ENCODE data around the gene TP53TG5. TPM values are rescaled to one million over a fixed set of nuclear protein-coding genes. Genes with fewer than 3 reads are reported as not detected.

The TP53TG5 gene
- total RNA-seq, 2 experiments from 2014 or later, result not detected

DNA sequence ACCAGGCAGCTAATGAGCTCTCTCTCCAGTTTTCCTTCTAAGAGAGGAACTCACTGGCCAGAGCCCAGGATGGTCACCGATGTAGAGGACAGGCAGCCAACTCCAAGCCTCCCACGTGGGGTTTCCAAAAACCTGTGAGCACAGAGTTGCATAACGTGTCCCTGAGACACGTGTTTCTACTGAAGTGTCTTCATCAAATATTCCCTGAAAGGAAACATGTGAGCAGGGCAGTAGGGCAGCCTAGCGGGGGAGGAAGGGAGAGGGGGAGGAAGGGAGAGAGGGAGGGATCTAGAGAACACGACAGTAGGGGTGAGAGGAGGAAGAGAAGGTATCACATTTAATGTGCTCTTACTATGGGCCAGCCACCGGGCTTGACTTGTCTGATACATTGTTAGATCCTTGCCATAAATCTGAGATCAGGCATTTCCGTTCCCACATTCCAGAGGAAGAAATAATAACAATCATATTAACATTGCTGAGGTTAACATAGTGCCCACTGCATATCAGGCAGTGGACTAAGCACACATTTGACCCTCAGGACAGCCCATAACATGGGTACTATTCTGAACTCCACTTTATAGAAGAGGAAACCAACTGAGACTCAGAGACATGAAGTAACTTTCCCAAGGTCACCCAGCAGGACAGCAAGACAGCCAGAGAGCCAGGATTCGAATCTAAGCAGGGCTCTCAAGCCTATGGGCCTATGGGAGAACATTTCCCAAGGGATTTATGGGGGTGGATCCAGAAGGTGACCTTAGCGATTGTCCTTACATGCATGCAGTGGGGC, 19.6 kb downstream of the TP53TG5 start:
- H3K4me2 ChIP-seq (ENCODE audit: low read length), result no peak overlapping the region
- POLR2A ChIA-PET, result interaction anchor here (1.8 kb wide), 1 partner anchor 11 kb away, joined by 4 read pairs; no protein-coding TSS in a partner anchor
- intact Hi-C loops (cut with micrococcal nuclease; ENCODE audit: unreplicated experiment), result no loop called here
- no peaks in the 10 kb centered on the region for H3K9me3 ChIP-seq (ENCODE audit: low read length)
- no peak overlapping the region for H3K27ac ChIP-seq (ENCODE audit: low read depth, low read length, poor library complexity, severe bottlenecking)
- H3K9me2 ChIP-seq (ENCODE audit: insufficient read depth, low read length), result no peaks in the 10 kb centered on the region
- TF ChIP-seq EZH2phosphoT487 (IDR thresholded peaks at IDR 0.05; ENCODE audit: borderline replicate concordance, low read depth, low read length), result no peak
- TF ChIP-seq, protein P1, sequence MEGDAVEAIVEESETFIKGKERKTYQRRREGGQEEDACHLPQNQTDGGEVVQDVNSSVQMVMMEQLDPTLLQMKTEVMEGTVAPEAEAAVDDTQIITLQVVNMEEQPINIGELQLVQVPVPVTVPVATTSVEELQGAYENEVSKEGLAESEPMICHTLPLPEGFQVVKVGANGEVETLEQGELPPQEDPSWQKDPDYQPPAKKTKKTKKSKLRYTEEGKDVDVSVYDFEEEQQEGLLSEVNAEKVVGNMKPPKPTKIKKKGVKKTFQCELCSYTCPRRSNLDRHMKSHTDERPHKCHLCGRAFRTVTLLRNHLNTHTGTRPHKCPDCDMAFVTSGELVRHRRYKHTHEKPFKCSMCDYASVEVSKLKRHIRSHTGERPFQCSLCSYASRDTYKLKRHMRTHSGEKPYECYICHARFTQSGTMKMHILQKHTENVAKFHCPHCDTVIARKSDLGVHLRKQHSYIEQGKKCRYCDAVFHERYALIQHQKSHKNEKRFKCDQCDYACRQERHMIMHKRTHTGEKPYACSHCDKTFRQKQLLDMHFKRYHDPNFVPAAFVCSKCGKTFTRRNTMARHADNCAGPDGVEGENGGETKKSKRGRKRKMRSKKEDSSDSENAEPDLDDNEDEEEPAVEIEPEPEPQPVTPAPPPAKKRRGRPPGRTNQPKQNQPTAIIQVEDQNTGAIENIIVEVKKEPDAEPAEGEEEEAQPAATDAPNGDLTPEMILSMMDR (conservative IDR thresholded peaks at IDR 0.05; ENCODE audit: low read length), result no peak
- H3K79me2 ChIP-seq (ENCODE audit: insufficient read depth, low read depth, low read length), result peaks cover under 1% of the 10 kb centered on the region; the same call in 1 of the 2 replicates
- no peak for DNase-seq (ENCODE audit: low spot score)
- no peaks in the 10 kb centered on the region for H3K36me3 ChIP-seq (ENCODE audit: insufficient read depth, low read length)
- CTCF ChIA-PET (ENCODE audit: unreplicated experiment), result no interaction called here
- H3K4me1 ChIP-seq (ENCODE audit: insufficient read depth, low read length, poor library complexity, severe bottlenecking), result no peaks in the 10 kb centered on the region
- no TSS peak for BruUV-seq (replicated peaks)
- H3K4me3 ChIP-seq (ENCODE audit: low read depth, low read length, poor library complexity, severe bottlenecking), result no peak overlapping the region
- H2AFZ ChIP-seq (ENCODE audit: low read length), result no peak overlapping the region
- H4K20me1 ChIP-seq (ENCODE audit: insufficient read depth, low read length), result no peaks in the 10 kb centered on the region

DNA sequence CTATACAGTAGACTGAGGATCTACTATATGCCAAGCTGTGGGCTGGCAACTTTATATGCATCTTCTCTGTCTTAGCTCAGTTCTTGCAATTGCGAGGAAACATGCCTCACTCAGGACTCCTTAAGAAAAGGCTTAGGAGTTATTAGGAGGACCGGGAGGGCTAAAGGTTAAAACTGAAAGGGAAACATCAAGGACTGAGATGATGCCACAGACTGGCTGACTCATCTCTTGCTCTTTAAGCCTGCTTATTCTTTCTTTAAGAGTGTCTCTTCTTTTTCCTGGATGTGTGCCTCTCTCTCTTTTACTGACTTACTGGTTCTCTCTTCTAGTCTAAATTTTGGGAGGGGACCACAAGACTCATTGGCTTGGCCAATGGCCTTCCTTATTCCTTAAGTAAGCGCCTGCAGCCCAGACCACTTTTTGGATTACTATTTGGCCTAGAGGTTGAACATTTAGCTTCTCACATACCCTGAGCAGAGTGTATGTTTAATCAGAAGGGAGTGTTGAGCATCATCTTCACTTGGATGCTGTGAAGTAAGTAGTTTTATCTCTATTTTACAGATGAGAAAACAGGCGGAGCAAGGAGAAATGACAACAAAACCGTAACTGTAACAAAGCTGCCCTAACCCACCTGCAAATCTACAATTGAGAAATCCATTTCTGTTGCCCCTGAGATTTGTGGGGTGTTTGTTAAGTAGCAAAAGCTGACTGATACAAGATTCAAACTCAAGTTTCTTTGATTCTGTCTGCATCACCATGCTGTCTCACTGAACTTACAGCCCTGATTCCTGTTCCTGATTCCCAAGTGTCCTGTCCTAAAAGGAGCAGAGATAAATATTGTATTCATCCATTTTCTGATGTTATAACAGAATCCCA, 22.7 kb downstream of the TP53TG5 start:
- Histone ChIP-seq H3K27ac (ENCODE audit: low read depth, low read length, poor library complexity, severe bottlenecking) (no peak overlapping the region), H2AFZ (ENCODE audit: low read length) (no peak overlapping the region), H3K4me1 (ENCODE audit: insufficient read depth, low read length, poor library complexity, severe bottlenecking) (no peaks in the 10 kb centered on the region), H3K4me3 (ENCODE audit: low read depth, low read length, poor library complexity, severe bottlenecking) (no peak overlapping the region), H4K20me1 (ENCODE audit: insufficient read depth, low read length) (no peaks in the 10 kb centered on the region), H3K9me3 (ENCODE audit: low read length) (no peaks in the 10 kb centered on the region), H3K4me2 (ENCODE audit: low read length) (no peak overlapping the region), H3K36me3 (ENCODE audit: insufficient read depth, low read length) (no peaks in the 10 kb centered on the region), H3K9me2 (ENCODE audit: insufficient read depth, low read length) (no peaks in the 10 kb centered on the region), H3K79me2 (ENCODE audit: insufficient read depth, low read depth, low read length) (no peaks in the 10 kb centered on the region)
- BruUV-seq (replicated peaks), result no TSS peak
- POLR2A ChIA-PET, result interaction anchor here (0.6 to 1.2 kb wide), 2 partner anchors 16 to 29 kb away, joined by 3 read pairs; no protein-coding TSS in a partner anchor
- TF ChIP-seq EZH2phosphoT487 (IDR thresholded peaks at IDR 0.05; ENCODE audit: borderline replicate concordance, low read depth, low read length), result no peak
- TF ChIP-seq, protein P1 (conservative IDR thresholded peaks at IDR 0.05; ENCODE audit: low read length), result no peak
- intact Hi-C loops (cut with micrococcal nuclease; ENCODE audit: unreplicated experiment), result no loop called here
- CTCF ChIA-PET (ENCODE audit: unreplicated experiment), result no interaction called here
- DNase-seq (ENCODE audit: low spot score), result no peak
